OCI-LY1 (cell line): Measurements from ENCODE around the gene FGF3.

Experiments
- H2AFZ ChIP-seq: fragments of 200-600 bp; sonication (generic), shearing (Covaris generic); 2 replicates; pipeline ENCODE4 v1.6.0; 2014; ENCODE audit warnings: antibody characterized with exemption, mild to moderate bottlenecking, low read length
- H3F3A ChIP-seq: fragments of 200-600 bp; sonication (generic), shearing (Covaris generic); 2 replicates; pipeline ENCODE4 v1.6.0; 2014; ENCODE audit warnings: mild to moderate bottlenecking, antibody characterized with exemption, low read length, moderate library complexity; ENCODE audit not compliant: insufficient read depth
- H3K27ac ChIP-seq: fragments of 200-600 bp; sonication (generic); 2 replicates; pipeline ENCODE4 v1.5.1; 2014; ENCODE audit warnings: low read length, mixed run types, mild to moderate bottlenecking, low read depth; ENCODE audit not compliant: poor library complexity, severe bottlenecking
- H3K27me3 ChIP-seq: fragments of 200-600 bp; sonication (generic); 2 replicates; pipeline ENCODE4 v1.6.0; 2014; ENCODE audit warnings: antibody characterized with exemption, mild to moderate bottlenecking, low read length, moderate library complexity; ENCODE audit not compliant: insufficient read depth
- H3K36me3 ChIP-seq: fragments of 200-600 bp; sonication (generic); 2 replicates; pipeline ENCODE4 v1.6.1; 2014; ENCODE audit warnings: mild to moderate bottlenecking, antibody characterized with exemption, low read length, moderate library complexity, mixed read lengths; ENCODE audit not compliant: insufficient read depth
- H3K4me1 ChIP-seq: fragments of 200-600 bp; sonication (generic); 2 replicates; pipeline ENCODE4 v1.5.1; 2014; ENCODE audit warnings: mild to moderate bottlenecking, low read length, moderate library complexity; ENCODE audit not compliant: insufficient read depth, severe bottlenecking
- H3K4me2 ChIP-seq: fragments of 200-600 bp; sonication (generic), shearing (Covaris generic); 2 replicates; pipeline ENCODE4 v1.6.1; 2014; ENCODE audit warnings: low read length
- H3K4me3 ChIP-seq: fragments of 200-600 bp; sonication (generic); 2 replicates; pipeline ENCODE4 v1.5.1; 2014; ENCODE audit warnings: low read length, low read depth, mild to moderate bottlenecking, mixed read lengths; ENCODE audit not compliant: poor library complexity, severe bottlenecking
- H3K79me2 ChIP-seq: fragments of 200-600 bp; shearing (Covaris generic); 2 replicates; pipeline ENCODE4 v1.6.1; 2016; ENCODE audit warnings: mixed run types, low read length, mixed read lengths; ENCODE audit not compliant: insufficient read depth
- H3K9ac ChIP-seq: fragments of 200-600 bp; sonication (generic), shearing (Covaris generic); 2 replicates; pipeline ENCODE4 v1.6.1; 2014; ENCODE audit warnings: mild to moderate bottlenecking, low read length, mixed read lengths
- H3K9me2 ChIP-seq: fragments of 200-600 bp; sonication (generic), shearing (Covaris generic); 2 replicates; pipeline ENCODE4 v1.6.1; 2014; ENCODE audit warnings: low read depth, mild to moderate bottlenecking, low read length, mixed read lengths
- H3K9me3 ChIP-seq: fragments of 200-600 bp; shearing (Covaris generic); 2 replicates; pipeline ENCODE4 v1.6.1; 2014; ENCODE audit warnings: low read length, mixed read lengths
- H4K20me1 ChIP-seq: fragments of 200-600 bp; sonication (generic), shearing (Covaris generic); 2 replicates; pipeline ENCODE4 v1.6.0; 2016; ENCODE audit warnings: mild to moderate bottlenecking, low read length; ENCODE audit not compliant: insufficient read depth
- EZH2 ChIP-seq: fragments of 200-600 bp; sonication (generic), shearing (Covaris generic); IDR thresholded peaks from 2 replicates; pipeline ENCODE4 v1.8.0; 2017; ENCODE audit warnings: borderline replicate concordance, mixed run types, mild to moderate bottlenecking, antibody characterized with exemption, low read length, moderate library complexity, mixed read lengths
- TF ChIP-seq, protein P1 (sequence below): fragments of 200-600 bp; sonication (generic), shearing (Covaris generic); IDR thresholded peaks from 2 replicates; pipeline ENCODE4 v1.5.1; 2017; ENCODE audit warnings: mild to moderate bottlenecking, antibody characterized with exemption, low read length, moderate library complexity, mixed read lengths

FGF3 gene

DNA sequence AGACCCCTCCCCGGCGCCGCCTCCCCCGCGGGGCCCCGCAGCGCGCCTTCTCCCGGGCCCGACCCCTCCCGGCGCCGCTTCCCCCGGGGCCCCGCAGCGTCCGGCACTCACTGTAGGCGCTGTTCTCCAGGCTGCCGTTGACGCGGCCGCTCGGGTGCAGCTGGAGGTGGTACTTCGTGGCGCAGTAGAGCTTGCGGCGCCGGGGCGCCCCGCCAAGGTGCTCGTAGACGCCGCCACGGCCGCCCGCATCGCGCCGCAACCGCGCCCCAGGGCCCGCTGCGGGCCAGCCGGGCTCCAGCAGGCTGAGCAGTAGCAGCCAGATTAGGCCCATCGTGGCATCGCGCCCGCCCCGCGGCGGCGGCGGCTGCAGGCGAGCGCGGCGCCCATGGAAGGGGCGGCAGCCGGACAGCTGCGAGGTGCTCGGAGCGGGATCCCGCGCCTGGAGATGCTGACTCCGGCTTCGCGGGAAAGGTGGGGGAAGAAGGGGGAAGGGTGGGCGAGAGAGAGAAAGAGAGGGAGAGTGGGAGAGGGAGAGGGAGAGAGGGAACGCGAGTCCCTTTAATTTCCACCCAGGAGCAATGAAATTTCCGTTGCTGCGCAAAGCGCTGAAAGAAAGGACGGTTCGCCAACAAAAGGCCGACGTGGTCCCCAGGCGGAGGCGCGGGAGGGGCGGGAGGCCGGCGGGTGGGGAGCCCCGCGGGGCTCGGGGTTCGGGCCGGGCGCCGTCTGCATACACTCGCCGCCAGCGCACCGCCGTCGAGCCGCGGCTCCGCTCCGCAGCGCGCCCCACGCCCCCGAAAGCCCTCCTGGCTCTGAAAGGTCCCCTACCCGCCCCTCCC is at the start of gene FGF3:
Gene FGF3 (minus strand): TSS at position 814 of the 839 bp plus-strand sequence. CDS start 483 bp downstream, at position 331.
- H3K4me2 ChIP-seq = no peak within 1 kb of the TSS

GRCh38 chr11:69868871-69869270 is 49.7 kb upstream of the FGF3 start:
- Histone ChIP-seq H3K4me3 (no peak overlapping the region), H3K4me2 (no peak overlapping the region), H3K4me1 (no peaks in the 10 kb centered on the region), H2AFZ (no peak overlapping the region), H4K20me1 (no peaks in the 10 kb centered on the region), H3K9ac (no peak overlapping the region), H3K36me3 (no peaks in the 10 kb centered on the region), H3K27ac (no peak overlapping the region), H3K27me3 (no peaks in the 10 kb centered on the region), H3F3A (no peaks in the 10 kb centered on the region), H3K79me2 (no peaks in the 10 kb centered on the region), H3K9me3 (no peaks in the 10 kb centered on the region), H3K9me2 (no peaks in the 10 kb centered on the region)
- TF ChIP-seq, protein P1, sequence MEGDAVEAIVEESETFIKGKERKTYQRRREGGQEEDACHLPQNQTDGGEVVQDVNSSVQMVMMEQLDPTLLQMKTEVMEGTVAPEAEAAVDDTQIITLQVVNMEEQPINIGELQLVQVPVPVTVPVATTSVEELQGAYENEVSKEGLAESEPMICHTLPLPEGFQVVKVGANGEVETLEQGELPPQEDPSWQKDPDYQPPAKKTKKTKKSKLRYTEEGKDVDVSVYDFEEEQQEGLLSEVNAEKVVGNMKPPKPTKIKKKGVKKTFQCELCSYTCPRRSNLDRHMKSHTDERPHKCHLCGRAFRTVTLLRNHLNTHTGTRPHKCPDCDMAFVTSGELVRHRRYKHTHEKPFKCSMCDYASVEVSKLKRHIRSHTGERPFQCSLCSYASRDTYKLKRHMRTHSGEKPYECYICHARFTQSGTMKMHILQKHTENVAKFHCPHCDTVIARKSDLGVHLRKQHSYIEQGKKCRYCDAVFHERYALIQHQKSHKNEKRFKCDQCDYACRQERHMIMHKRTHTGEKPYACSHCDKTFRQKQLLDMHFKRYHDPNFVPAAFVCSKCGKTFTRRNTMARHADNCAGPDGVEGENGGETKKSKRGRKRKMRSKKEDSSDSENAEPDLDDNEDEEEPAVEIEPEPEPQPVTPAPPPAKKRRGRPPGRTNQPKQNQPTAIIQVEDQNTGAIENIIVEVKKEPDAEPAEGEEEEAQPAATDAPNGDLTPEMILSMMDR = no peak
- TF ChIP-seq EZH2 = no peak

More for the DNA sequence above, at the start of gene FGF3:
- H4K20me1 ChIP-seq = no peaks in the 10 kb centered on the region
- no peaks in the 10 kb centered on the region for H3K4me1 ChIP-seq
- no peaks in the 10 kb centered on the region for H3F3A ChIP-seq
- H2AFZ ChIP-seq = no peak within 1 kb of the TSS
- H3K79me2 ChIP-seq = no peaks in the 10 kb centered on the region
- no peaks in the 10 kb centered on the region for H3K9me3 ChIP-seq
- no peak within 1 kb of the TSS for H3K9ac ChIP-seq
- H3K27ac ChIP-seq = no peak within 1 kb of the TSS
- H3K27me3 ChIP-seq = no peaks in the 10 kb centered on the region
- H3K36me3 ChIP-seq = no peaks in the 10 kb centered on the region
- no peak within 1 kb of the TSS for H3K4me3 ChIP-seq
- TF ChIP-seq, protein P1 = no peak
- no peak for TF ChIP-seq EZH2
- H3K9me2 ChIP-seq = no peaks in the 10 kb centered on the region

DNA sequence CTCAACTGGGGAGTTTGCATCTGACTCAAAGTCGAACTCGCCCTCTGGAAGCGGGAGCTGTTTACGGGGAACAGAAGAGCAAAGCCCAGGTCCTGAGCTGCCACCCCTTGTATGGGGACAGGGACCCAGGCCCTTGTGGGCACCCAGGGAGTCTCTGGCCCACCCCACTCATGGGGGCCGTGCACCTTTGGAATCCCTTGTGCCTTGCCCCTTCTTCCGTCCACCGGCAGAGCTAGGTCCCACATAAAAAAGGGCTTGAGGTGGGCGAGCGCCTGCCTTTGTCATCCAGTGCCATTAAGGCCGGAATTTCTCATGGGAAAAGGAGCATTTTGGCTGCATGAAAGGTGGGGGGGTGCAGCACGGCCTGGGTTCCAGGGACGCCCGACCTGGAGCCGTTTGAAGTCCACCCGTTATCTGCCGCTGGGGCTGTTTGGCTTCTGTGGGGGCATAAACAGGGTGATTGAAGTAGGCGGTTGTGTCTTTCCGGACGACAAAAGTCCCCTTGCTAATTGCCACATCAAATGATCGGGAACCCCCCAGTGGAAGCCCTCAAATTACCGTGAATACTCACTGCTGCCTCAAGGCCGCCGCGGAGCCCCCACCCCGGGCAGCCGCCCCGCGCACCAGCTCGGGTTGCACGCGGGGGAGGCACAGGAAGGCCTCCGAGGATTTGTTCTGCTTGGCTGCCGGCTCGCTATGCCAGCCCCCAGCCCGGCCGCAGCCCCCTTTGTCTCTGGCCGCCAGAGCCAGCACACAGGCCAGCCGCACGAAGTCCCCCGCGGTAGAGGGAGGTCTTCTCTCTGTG is 49.0 kb upstream of the FGF3 start:
- H3F3A ChIP-seq = no peaks in the 10 kb centered on the region
- H2AFZ ChIP-seq = no peak overlapping the region
- H3K4me2 ChIP-seq = no peak overlapping the region
- TF ChIP-seq, protein P1 = no peak
- TF ChIP-seq EZH2 = no peak
- no peak overlapping the region for H3K9ac ChIP-seq
- H3K27me3 ChIP-seq = no peaks in the 10 kb centered on the region
- no peaks in the 10 kb centered on the region for H3K36me3 ChIP-seq
- H3K79me2 ChIP-seq = no peaks in the 10 kb centered on the region
- no peaks in the 10 kb centered on the region for H3K9me3 ChIP-seq
- no peaks in the 10 kb centered on the region for H4K20me1 ChIP-seq
- no peak overlapping the region for H3K4me3 ChIP-seq
- no peaks in the 10 kb centered on the region for H3K9me2 ChIP-seq
- no peaks in the 10 kb centered on the region for H3K4me1 ChIP-seq
- no peak overlapping the region for H3K27ac ChIP-seq
